Measurements from ENCODE around the gene FUT1.

Gene FUT1

DNA sequence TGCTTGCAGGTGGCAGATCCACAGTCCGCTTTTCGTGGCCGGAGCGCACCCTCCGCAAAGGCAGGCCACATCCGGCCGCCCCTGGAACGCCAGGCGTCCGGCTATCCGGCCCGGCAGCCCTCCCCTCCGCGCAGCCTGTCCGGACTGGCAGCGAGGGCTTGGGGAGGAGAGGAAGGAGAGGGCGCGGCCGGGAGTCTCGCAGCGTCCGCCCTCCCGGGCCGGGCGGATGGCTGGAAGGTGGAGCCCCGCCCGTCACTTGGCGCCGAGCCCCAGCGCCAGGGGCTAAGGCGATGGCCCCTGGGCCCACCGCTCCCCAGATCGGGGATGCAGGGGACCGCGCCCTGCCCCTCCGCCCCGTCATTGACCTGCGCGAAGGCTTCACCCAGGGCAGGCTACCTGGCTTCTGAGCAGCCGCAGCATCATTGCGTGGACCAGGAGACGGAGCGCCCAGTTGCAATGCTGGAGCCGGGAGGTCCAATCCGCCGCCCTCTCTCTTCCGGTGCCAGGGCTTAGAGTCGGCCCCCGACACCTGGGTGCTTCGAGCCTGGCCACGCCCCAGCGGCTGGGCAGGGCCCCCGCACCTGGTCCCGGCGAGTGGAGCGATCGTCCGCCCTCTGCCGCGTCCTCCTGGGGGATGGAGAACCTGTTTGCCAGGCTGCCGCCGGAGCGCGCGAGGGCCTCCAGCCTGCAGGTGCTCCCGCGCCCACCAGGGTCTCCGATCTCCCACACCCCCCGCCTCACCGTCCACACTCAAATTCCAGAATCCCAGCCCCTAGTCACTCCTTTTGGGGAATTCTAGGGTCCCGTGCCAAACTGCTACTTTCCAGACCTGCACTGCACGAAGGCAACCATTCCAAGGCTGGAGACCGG lies at the start of gene FUT1:
TSS of gene FUT1 (minus strand) at position 146 of the 870 bp plus-strand sequence. CDS start 1,360 bp downstream, outside the sequence.
- TF ChIP-seq GATA2 (IDR thresholded peaks at IDR 0.05; ENCODE audit: low read depth, low read length) (no peak), GATA3 (IDR thresholded peaks at IDR 0.05; ENCODE audit: low read depth, low read length) (no peak)

DNA sequence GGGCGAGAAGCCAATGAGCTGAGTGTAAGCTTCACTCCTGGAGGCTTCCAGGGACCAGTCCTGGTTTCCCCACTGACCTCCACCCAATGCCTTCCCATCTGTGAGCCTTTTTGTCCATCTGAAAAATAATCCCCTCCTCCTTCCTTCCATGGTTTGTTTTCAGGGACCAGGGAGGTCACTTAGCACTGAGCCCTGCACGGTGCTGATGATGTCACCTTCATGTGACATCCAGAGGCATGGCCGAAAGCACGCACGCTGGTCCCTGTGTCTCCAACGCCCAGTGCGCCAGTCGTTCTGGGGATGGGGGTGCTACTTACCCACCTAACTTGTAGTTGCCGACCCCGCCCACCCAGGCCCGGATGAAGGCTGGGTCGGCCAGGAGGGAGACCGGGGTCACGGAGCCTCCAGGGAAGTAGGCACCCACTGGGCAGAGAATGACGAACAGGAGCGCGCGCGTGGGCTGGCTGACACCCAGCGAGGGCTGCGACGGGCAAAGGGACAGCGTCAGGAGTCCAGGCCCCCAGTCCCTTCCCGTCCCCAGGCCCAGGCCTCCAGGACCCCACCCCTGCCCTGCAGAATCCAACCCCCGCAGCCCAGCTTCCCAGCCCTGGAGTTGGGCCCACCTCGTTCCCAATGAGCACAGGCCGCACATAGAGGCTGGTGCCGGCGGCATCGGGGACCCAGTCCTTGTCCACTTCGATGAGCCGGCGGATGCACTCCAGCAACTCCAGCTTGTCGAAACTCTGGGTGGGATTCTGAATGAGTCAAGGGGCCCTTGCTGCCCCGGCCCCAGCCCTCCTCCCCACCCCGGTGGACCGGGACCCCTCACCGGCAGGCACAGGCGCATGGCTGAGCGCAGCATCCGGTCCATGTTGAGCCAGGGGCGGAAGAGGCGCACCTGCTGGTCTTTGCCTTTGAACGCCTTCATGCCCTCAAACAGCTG lies 47.2 kb upstream of the FUT1 start:
- TF ChIP-seq GATA3 (IDR thresholded peaks at IDR 0.05; ENCODE audit: low read depth, low read length), result no peak
- TF ChIP-seq GATA2 (IDR thresholded peaks at IDR 0.05; ENCODE audit: low read depth, low read length), result no peak

DNA sequence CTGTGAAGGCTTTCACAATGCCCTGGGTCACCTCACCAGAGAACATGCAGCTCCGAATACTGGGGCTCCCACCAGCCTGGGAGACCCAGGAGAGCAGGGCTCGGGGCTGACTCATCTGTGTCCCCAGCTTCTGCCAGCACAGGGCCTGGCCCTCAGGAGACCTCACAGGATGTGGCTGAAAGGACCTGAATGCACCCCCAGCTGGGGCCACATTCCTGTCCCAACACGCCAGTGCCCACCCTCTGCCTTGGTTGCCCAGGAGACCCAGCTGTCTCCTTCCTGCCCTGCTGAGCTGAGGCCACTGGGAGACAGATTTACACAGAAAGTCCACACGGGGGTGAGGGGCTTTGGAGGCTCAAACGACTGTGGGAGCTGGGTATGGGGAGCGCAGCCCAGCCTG lies 46.5 kb upstream of the FUT1 start:
- no peak for TF ChIP-seq GATA2 (IDR thresholded peaks at IDR 0.05; ENCODE audit: low read depth, low read length)
- TF ChIP-seq GATA3 (IDR thresholded peaks at IDR 0.05; ENCODE audit: low read depth, low read length), result no peak

DNA sequence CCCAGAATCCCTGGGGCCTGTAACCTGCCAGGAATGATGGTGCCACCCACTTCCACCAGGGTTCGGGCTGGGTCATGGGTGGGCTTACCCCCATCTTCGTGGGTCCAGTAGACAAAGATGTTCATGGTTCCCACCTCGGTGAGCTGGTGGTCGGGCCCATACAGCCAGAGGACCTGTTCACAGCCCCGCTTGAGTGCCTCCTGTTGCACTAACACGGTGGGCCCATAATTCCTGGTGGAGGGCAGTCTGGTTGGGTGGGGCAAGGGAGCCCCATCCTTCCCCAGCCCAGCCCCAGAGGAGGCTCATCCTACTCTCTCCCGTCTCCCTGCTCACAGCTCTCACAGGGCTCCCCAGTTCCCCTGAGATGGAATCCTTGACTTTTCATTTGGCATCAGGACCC lies 44.7 kb upstream of the FUT1 start:
- TF ChIP-seq GATA2 (IDR thresholded peaks at IDR 0.05; ENCODE audit: low read depth, low read length), result no peak
- TF ChIP-seq GATA3 (IDR thresholded peaks at IDR 0.05; ENCODE audit: low read depth, low read length), result no peak

DNA sequence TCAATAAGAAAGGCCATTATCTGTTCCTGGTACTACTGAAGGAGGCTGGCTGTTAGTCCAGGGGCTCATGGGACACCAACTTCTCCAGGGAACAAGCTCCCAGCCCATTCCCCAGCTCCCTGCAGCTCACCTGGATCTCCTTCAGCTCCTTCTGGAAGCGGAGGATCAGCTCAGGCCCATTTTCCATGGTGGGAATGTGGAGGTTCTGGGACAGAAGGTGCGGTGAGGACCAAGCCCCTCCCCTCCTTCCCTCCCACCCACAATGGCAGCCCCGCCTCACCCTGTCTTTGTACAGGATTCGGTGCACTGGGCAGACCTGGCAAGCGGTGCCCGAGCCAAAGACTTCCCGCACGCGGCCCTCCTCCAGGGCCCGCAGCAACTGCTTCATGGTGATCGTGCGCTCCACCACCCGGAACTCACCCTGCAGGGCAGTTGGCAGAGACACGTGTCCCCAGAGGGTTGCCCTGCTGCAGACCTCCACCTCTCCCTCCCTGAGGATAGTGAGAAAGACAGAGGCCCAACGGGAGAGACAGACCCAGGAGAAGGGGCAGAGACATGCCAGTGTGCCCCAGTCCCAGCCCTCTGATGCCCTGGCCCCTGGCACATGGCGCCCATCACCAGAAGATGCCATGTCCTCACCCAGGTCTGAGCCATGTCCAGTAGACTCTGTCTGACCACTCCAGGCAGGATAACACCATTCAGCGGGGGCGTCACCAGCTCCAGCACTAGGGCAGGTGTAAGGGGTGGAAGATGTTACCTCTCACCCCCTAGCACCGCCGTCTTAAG lies 44.0 kb upstream of the FUT1 start:
- TF ChIP-seq GATA3 (IDR thresholded peaks at IDR 0.05; ENCODE audit: low read depth, low read length) (no peak), GATA2 (IDR thresholded peaks at IDR 0.05; ENCODE audit: low read depth, low read length) (no peak)

DNA sequence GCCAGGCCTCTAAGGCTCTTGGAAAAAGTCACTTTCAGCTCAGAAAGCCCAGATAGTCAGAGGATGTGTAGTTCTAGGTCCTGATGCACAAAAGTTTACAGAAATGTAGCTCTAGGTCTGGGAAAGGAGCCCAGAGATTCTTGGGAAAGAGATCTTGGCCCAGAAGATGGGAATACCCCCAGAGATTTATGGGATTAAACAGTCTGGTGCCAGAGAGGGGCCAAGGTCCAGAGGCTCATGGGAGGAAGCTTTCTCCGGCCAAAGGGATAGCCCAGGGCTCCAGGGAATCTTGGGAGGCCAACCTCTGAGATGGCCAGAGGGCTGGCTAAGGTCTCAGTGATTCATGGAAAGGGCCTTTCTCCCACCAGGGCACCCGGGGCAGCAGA lies 43.2 kb upstream of the FUT1 start:
- no peak for TF ChIP-seq GATA2 (IDR thresholded peaks at IDR 0.05; ENCODE audit: low read depth, low read length)
- no peak for TF ChIP-seq GATA3 (IDR thresholded peaks at IDR 0.05; ENCODE audit: low read depth, low read length)

DNA sequence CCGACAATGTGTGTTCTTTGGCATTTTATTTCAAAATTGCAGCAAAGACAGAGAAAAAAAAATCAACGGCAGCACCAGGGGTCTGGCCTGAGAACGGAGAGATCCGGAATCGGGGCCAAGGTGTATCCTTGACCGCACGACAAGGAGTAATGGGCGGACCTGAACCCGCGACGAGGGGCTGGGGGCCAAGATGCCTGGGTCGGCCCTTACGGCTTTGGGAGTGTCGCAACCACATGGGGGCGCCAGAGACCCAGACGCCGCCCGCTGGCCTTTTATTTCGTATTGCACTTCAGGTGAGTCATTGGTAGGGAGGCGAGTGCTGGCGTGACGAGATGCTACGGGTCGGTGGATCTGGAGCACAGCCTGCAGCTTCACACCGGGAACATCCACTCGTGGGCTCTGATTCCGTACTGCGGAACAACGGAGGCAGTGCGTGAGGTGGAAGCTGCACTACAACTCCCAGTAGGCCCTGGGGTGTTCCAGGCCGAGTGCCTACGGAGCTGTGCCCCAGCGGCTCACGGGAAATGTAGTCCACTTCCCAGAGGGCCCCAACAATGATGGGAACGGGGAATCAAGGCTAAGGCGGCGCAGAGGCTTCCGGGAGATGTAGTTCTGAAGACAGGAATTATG lies 42.7 kb upstream of the FUT1 start:
- TF ChIP-seq GATA2 (IDR thresholded peaks at IDR 0.05; ENCODE audit: low read depth, low read length) (no peak), GATA3 (IDR thresholded peaks at IDR 0.05; ENCODE audit: low read depth, low read length) (no peak)

DNA sequence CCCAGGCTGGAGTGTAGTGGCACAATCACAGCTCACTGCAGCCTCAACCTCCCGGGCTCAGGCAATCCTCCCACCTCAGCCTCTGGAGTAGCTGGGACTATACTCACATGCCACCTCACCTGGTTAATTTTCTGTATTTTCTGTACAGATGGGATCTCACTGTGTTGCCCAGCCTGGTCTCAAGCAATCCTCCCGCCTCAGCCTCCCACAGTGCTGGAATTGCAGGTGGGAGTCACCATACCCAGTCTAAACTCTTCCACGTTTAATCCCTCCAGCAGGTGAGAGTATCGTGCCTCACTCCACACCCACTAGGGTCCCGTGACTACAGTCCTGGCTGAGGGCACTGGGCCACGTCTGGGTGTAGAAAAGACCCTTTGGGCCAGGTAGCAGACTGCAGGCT lies 41.9 kb upstream of the FUT1 start:
- TF ChIP-seq GATA3 (IDR thresholded peaks at IDR 0.05; ENCODE audit: low read depth, low read length) (no peak), GATA2 (IDR thresholded peaks at IDR 0.05; ENCODE audit: low read depth, low read length) (no peak)

DNA sequence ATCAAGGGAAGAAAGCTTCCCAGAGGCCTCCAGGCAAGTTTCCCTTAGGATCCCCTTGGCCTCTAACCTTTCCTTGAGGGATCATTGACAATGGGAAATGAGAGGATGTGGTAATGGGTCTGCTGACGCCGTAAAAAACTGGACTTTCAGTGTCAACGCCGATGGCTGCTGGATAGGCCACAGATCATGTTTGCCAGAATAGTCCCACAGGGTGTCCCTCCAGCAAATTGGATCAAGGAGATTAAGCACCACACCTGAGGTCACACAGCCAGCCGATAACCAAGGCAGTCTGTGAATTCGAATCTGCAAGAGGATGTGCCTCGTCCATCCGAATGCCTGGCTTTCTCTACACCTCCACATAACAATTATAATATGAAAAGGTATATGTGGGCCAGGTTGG lies 40.8 kb upstream of the FUT1 start:
- TF ChIP-seq GATA2 (IDR thresholded peaks at IDR 0.05; ENCODE audit: low read depth, low read length) (no peak), GATA3 (IDR thresholded peaks at IDR 0.05; ENCODE audit: low read depth, low read length) (no peak)

DNA sequence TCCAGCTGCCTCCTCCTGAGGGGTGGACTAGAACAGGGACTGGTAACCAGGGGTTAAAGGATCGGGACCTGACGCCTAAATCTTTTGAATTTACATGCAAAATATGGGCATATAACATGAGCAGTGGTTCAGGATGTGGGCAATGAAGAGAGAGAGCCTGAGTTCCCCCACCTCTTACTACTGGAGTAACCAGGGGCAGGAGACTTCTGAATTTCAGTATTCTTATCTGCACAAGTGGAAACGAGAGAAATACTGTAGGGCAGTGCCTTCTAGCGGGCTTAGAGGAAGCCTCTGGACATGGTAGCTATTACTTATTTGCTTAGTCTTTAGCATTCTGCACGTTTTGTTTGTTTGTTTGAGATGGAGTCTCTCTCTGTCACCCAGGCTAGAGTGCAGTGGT lies 32.1 kb upstream of the FUT1 start:
- TF ChIP-seq GATA3 (IDR thresholded peaks at IDR 0.05; ENCODE audit: low read depth, low read length) (no peak), GATA2 (IDR thresholded peaks at IDR 0.05; ENCODE audit: low read depth, low read length) (no peak)

DNA sequence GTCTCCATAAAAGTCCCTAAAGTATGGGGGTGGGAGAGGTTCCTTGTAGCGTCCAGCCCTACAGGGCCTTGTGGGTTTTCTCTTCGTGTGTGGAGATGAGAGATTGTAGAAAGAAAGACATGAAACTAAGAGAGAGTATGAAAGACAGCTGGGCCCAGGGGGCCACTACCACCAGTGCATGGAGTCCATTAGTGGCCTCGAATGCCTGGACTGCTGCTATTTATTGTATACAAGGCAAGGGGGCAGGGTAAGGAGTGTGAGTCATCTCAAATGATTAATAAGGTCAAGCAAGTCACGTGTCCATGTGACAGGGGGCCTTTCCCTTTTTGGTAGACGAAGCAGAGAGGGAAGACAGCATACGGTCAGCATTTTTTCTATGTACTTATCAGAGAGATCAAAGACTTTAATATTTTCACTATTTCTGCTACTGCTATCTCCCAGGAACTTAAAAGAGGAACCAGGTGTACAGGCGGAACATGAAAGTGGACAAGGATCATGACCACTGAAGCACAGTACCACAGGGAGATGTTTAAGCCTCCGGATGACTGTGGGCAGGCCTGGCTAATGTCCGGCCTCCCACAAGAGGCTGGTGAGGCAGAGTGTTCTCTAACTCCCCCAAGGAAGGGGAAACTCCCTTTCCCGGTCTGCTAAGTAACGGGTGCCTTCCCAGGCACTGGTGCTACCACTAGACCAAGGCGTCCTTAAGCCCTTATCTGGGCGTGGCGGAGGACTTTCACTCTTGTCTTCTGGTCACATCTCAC lies 28.4 kb upstream of the FUT1 start:
- no peak for TF ChIP-seq GATA3 (IDR thresholded peaks at IDR 0.05; ENCODE audit: low read depth, low read length)
- no peak for TF ChIP-seq GATA2 (IDR thresholded peaks at IDR 0.05; ENCODE audit: low read depth, low read length)

DNA sequence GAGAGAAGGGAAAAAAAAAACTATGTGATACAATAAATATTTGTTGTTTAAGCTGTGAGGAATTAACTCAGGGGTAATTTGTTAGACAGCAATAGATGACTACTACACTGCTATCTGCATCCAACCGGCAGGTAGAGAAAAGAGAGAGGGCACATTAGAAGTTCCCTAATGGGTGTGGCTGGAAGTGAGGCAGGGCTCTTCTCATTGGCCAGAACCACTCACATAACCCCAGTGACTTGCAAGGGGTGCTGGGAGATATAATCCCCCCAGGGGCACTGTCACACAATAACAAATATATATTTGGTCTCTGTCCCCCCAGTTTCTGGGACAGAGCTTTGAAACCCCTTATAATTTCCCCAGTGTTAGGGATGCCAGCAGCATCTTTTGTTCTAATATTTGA lies 27.2 kb upstream of the FUT1 start:
- TF ChIP-seq GATA3 (IDR thresholded peaks at IDR 0.05; ENCODE audit: low read depth, low read length) (no peak), GATA2 (IDR thresholded peaks at IDR 0.05; ENCODE audit: low read depth, low read length) (no peak)

DNA sequence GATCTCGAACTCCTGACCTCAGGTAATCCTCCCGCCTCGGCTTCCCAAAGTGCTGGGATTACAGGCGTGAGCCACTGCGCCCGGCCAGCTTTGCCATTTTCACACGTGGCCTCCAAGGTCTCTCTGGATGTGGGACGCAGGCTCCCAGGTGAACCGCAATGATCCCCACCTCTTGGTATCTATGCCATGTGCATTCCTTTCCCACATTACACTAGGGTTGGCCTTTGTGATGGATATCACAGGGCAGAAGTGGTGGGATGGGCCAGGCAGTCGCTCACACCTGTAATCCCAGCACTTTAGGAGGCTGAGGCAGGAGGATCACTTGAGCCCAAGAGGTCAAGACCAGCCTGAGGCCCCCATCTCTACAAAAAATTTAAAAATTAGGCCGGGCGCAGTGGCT lies 25.3 kb upstream of the FUT1 start:
- no peak for TF ChIP-seq GATA3 (IDR thresholded peaks at IDR 0.05; ENCODE audit: low read depth, low read length)
- TF ChIP-seq GATA2 (IDR thresholded peaks at IDR 0.05; ENCODE audit: low read depth, low read length), result no peak

Data from SH-SY5Y (cell line).